ENCODE measurements around the gene ABTB2.

The ABTB2 gene

DNA sequence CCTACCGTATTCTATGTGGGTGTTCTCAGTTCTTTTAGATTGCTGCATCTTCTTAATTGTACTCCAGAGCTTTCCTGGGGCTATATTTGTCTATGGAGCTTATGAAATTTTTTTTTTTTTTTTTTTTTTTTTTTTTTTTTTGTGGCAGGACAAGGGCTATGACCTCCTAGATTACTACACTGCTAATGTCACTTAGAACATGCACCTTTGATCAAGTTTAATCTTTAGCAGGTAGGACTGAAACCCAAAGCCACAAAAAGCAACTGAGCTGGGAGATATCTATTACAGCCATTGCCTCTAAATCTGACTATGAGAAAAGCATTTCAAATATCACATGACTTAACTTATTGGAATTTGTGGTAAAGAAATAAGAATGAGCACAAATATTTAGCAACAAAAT lies 21.7 kb upstream of the ABTB2 start:
- TF ChIP-seq, protein P1, sequence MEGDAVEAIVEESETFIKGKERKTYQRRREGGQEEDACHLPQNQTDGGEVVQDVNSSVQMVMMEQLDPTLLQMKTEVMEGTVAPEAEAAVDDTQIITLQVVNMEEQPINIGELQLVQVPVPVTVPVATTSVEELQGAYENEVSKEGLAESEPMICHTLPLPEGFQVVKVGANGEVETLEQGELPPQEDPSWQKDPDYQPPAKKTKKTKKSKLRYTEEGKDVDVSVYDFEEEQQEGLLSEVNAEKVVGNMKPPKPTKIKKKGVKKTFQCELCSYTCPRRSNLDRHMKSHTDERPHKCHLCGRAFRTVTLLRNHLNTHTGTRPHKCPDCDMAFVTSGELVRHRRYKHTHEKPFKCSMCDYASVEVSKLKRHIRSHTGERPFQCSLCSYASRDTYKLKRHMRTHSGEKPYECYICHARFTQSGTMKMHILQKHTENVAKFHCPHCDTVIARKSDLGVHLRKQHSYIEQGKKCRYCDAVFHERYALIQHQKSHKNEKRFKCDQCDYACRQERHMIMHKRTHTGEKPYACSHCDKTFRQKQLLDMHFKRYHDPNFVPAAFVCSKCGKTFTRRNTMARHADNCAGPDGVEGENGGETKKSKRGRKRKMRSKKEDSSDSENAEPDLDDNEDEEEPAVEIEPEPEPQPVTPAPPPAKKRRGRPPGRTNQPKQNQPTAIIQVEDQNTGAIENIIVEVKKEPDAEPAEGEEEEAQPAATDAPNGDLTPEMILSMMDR (IDR thresholded peaks at IDR 0.05) = no peak

DNA sequence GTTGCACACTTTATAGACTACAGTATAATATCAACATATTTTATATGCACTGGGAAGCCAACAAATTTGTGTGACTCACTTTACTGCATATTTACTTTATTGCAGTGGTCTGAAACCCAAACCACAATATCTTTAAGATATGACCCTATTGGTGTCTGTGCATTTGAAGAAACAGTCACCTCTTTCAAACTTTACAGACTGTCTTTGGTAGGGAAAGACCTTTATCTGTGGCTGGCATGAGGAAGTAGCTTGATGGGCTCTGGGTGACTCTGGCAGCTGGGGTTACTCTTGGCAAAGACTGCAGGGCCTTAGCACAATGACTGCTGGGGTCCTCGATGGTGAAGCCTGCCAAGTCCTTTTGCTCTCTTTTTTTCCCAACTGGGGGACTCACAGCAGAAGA lies 21.3 kb upstream of the ABTB2 start:
- TF ChIP-seq, protein P1 (IDR thresholded peaks at IDR 0.05) = no peak

DNA sequence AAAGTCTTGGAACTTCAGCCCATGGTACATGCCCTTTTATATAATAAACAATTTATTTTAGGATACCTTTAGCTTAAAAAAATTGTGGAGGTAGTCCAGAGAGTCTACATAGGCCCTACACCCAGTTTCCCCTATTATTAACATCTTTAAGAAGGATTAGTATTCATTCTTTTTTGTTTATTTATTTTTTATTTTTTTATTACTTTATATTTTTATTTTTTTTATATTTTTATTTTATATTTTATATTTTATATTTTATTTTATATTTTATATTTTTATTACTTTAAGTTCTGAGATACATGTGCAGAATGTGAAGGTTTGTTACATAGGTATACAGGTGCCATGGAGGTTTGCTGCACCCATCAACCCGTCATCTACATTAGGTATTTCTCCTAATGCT lies 15.9 kb upstream of the ABTB2 start:
- TF ChIP-seq, protein P1 (IDR thresholded peaks at IDR 0.05) = no peak

DNA sequence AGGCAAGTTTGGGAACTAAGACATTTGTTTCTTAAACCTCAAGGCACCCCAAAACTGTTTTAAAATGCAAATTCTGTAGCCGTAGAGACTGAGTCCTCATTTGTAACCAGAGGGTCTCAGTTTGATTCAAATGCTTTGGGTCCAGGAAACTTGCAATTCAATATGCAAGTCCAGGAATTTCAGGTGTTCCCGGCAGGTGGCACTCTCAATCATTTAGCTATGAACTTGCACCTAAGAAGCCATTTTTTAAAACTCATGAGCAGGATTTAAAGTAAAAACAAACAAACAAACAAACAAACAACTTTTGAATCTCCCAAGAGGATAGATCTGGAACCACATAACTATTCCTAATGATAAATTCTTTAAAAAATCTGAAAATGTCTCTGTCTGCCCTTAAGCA lies 8.7 kb upstream of the ABTB2 start:
- TF ChIP-seq, protein P1 (IDR thresholded peaks at IDR 0.05) = peak; percentile 74

DNA sequence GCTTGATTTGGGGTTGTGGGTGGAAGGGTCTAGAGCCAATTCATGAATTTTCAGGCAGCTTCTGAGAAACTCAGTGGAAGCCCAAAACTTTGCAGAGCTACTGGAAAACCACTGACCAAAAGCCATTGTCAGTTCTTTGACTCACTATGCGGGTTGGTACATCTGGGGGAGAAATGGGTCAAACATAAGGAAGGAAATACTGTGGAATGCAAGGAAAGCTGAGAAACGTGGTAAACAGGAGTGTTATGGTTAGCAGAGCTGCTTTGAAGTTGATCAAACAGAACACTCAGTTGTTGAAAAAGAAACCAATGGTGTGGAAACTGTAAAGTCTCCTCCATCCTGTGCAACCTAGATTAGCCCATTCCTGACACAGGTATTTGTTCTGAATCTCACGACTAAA lies 6.3 kb upstream of the ABTB2 start:
- TF ChIP-seq, protein P1 (IDR thresholded peaks at IDR 0.05) = no peak

DNA sequence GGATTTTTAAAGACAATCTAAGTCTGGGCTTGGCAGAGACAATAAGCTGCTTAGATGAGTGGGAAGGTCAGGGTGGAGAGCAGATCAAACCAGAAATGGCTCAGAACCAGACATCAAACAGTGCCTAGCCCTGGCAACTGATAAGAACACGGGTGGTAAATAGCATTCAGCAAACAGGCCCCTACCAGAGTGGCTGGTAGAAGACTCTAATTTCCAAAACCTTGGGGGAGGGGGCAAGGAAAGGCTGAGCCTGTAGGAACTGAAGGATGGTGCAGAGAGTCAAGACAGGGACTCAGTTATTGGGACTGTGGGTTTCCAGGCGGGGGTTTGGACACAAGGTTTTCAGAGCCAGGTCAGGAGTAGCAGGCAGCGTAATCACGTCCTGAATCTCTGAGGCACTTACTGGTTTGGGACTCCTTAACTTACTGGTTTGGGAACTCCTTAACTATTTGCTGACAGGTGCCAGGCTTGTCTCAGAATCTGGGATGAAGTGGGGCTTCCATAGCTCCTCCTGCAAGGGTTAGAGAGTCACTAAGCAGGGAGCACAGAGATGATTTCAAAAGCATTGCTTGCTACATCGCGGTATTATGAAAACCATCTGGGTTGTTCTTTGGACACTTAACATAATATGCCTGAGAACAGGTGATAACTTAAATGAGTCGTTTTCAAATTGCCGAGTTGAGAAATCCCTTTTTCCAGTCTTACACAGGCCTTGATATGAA lies 5.7 kb upstream of the ABTB2 start:
- TF ChIP-seq, protein P1 (IDR thresholded peaks at IDR 0.05) = no peak

DNA sequence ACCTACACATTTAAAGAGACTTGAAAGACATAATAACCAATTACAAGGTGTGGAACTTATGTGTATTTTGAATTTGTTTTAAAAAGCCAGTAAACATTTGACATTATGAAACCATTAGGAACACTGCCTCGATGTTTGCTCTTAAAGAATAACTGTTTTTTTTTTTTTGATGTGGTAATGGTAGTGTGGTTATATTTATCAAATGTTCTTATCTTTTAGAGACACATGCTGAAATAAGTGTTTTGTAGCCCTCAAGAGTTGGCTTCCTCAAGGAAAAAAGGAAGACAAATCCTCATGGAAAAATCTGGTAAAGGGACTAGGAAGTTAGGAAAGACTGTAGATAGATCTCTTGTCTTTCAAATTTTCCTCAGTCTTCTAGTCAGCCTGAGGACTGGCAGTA lies 2.2 kb upstream of the ABTB2 start:
- TF ChIP-seq, protein P1 (IDR thresholded peaks at IDR 0.05) = no peak

DNA sequence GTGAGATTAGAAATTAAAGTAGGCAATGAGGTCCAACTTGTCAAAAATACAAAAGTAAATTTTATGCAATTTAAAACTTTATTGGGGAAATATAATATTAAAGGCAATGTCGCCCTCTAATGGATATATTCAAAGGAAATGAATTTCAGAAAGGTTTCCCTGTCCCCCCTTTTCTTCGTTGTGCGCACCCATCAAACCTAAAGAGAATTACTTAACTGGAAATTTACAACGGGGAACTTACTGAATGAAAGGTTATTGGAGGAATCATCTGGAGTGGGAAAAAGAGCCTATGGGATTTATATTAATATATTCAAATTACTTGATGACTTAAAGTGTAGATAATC lies 1.7 kb upstream of the ABTB2 start:
- TF ChIP-seq, protein P1 (IDR thresholded peaks at IDR 0.05) = peak; percentile 52
